GM18502 (cell line): ENCODE results near the gene STARD9.
"Not testable (repeated sequence)": the region's sequence is repeated elsewhere in the genome, so short reads cannot be mapped to it uniquely, and the experiment has no call there.

Source experiments
- ATAC-seq: cut with Tn5 transposase; IDR thresholded peaks from one replicate; pipeline ENCODE4 v1.9.1; 2021; ENCODE audit warnings: mild to moderate bottlenecking; ENCODE audit not compliant: unreplicated experiment, poor library complexity

STARD9 gene

DNA sequence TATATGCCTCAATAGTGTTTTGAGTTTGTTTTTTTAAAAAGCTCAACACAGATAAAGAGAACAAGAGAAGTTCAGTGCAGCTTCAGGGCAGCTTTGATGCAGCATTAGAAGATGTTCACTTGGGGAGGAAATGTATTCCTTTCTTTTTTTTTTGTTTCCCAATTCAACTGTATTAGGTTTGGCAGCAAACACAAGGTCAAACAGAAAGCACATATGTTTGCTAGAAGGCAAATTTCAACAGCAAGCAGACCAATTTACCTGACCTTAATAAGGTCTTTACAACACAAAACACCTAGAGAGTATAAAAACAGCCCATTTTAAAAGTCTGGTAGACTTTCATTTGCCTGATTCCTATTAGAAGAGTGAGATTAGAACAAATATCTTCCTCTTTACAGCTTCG lies 168.8 kb downstream of the STARD9 start:
- no peak for ATAC-seq

DNA sequence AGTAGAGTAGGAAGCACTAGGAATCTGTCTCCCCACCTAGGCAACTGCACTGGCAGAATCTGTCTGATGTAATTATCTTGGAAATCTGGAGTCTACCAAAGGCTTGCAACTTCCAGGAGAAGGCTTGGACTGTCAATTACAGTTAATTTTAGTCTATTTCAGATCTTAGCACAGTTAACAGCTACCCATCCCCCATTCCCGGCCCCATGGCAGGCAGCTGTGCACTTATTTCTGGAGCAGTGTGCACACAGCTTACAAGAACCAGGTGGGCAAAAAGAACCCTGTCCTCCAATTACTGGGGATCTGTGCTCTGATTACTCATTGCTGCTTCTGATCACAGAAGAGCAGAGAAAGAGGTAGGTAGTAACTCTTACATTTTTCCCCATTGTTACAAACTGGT lies 173.9 kb downstream of the STARD9 start:
- no peak for ATAC-seq

DNA sequence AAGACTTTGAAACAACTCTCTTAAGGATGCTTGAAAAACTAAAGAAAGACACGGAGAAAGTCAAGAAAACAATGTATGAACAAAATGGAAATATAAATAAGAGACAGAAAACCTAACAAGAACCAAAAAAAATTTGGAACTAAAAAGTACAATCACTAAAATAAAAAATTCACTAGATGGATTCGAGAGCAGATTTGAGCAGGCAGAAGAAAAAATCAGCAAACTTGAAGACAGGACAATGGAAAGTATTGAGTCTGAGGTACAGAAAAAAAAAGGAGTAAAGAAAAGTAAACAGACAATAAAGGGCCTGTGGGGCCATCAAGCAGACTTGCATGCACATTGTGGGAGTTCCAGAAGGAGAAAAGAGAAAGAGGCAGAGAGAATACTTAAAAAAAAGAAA lies 174.9 kb downstream of the STARD9 start:
- ATAC-seq, result no peak

DNA sequence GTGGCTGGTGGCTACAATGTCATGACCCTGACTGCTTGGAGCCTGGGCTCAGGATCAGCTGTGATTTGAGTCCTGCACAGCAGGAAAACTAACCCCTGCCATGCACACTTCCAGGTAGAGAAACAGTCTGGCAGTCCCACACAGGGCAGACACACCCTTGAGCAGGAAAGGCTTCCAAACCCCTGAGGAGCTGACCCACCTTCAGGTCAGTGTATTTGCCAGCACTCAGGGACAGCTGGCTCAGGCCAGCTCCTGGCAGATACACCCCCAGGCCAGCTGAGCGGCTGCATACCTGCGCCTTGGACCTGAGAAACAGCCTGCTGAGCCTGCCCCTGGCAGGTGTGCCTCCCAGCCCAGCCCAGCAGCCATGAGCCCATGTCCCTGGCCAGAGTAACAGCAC lies 183.7 kb downstream of the STARD9 start:
- ATAC-seq, result no peak

DNA sequence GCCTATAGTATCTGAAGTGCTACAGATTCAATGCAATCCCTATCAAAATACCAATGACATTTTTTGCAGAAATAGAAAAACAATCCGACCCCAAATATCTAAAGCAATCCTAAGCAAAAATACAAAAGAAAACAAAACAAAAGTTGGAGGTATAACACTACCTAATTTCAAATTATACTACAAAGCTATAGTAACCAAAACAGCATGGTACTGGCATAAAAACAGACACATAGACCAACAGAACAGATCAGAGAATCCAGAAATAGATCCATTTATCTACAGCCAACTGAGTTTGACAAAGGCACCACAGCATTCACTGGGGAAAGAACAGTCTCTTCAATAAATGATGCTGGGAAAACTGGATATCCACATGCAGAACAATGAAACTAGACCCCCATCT lies 185.4 kb downstream of the STARD9 start:
- ATAC-seq, result no peak

DNA sequence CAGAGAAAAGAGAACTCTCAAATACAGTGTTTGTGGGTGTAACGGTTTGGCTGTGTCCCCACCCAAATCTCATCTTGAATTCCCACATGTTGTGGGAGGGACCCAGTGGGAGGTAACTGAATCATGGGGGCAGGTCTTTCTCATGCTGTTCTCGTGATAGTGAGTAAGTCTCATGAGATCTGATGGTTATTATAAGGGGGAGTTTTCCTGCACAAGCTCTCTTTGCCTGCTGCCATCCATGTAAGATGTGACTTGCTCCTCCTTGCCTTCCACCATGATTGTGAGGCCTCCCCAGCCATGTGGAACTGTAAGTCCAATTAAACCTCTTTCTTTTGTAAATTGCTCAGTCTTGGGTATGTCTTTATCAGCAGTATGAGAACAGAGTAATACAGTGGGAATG lies 186.4 kb downstream of the STARD9 start:
- not testable (repeated sequence) for ATAC-seq

DNA sequence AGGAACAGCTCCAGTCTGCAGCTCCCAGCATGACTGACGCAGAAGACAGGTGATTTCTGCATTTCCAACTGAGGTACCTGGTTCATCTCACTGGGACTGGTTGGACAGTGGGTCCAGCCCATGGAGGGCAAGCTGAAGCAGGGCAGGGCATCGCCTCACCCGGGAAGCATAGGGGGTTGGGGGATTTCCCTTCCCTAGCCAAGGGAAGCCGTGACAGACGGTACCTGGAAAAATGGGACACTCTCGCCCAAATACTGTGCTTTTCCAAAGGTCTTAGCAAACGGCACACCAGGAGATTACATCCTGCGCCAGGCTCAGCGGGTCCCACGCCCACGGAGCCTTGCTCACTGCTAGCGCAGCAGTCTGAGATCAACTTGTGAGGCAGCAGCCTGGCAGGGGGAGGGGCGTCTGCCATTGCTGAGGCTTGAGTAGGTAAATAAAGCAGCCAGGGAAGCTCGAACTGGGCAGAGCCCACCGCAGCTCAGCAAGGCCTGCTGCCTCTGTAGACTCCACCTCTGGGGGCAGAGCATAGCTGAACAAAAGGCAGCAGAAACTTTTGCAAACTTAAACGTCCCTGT lies 188.8 kb downstream of the STARD9 start:
- ATAC-seq, result not testable (repeated sequence)

DNA sequence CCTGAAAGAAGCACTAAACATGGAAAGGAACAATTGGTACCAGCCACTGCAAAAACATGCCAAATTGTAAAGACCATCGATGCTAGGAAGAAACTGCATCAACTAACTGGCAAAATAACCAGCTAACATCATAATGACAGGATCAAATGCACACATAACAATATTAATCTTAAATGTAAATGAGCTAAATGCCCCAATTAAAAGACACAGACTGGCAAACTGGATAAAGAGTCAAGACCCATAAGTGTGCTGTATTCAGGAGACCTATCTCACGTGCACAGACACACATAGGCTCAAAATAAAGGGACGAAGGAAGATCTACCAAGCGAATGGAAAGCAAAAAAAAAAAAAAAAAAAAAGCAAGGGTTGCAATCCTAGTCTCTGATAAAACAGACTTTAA lies 190.7 kb downstream of the STARD9 start:
- not testable (repeated sequence) for ATAC-seq
